T-helper 17 cell (primary cell): Measurements from ENCODE around the gene CASP12. TPM values are rescaled to one million over a fixed set of nuclear protein-coding genes. Genes with fewer than 3 reads are reported as not detected.

Experiments
- ATAC-seq: fragments of 150-1000 bp; cut with Tn5 transposase; 2 replicates; pipeline ENCODE4 v1.10.0; 2021; ENCODE audit warnings: mild to moderate bottlenecking, moderate library complexity
- DNase-seq, 3 donors: peaks; one replicate each; pipeline versions ENCODE4 v3.0.0 to v3.0.0-alpha.2; 2020 to 2021
- H3K9me3 ChIP-seq: one replicate; pipeline ENCODE4 v1.7.0; 2013; ENCODE audit warnings: low read length, mild to moderate bottlenecking; ENCODE audit not compliant: control insufficient read depth, poor library complexity, severe bottlenecking
- H3K27ac Mint-ChIP-seq: one replicate; pipeline ENCODE4 v1.8.0; 2022; ENCODE audit warnings: mild to moderate bottlenecking, moderate library complexity, mixed read lengths
- H3K27me3 Mint-ChIP-seq: one replicate; pipeline ENCODE4 v1.8.0; 2022; ENCODE audit warnings: mixed read lengths
- H3K36me3 Mint-ChIP-seq: one replicate; pipeline ENCODE4 v1.8.0; 2022; ENCODE audit warnings: low read depth, mixed read lengths
- H3K4me1 Mint-ChIP-seq: one replicate; pipeline ENCODE4 v1.8.0; 2022; ENCODE audit warnings: mild to moderate bottlenecking, mixed read lengths
- H3K4me3 Mint-ChIP-seq: one replicate; pipeline ENCODE4 v1.8.0; 2022; ENCODE audit warnings: mild to moderate bottlenecking, moderate library complexity, mixed read lengths
- total RNA-seq, 4 donors: library from RNA in 2 of 4; stranded (reverse) in 2 of 4; gene quantifications; one replicate each; pipeline ENCODE4 v1.2.3 and lab custom pipeline; 2022 to 2026

CASP12 gene
- total RNA-seq, 2 donors from 2014 or later = not detected

DNA sequence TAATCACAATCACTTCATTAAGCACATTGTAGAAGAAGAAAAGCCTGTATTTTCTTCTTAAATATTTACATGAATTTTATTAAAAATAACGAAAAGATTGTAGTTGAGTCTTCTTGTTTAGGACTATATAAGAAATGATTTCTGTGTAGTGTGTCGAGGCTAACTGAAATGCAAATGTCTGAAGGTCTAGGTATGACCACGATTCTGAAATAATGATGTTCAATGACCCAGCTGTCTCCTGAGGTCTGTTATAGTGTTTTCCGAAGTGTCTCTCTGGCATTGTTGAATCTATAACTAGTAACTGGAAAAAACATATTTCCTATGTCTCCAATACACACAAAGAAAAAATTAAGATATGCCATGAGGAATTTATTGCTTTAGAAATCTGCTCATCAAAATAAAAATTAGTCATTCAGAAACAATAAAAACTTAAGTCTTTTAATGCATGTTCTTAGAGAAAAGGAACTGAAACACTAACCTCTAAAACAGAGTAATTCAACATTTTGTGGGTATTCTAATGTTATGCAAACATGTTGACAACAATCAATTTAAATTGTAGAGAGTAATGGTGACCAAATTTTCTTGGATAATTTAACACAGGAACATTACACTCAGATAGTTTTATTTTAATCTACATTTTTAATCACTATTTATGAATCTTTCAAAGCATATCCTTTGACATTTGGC, 55.0 kb downstream of the CASP12 start:
- no peaks in the 10 kb centered on the region for H3K9me3 ChIP-seq
- Mint-ChIP-seq H3K4me3 (no peak overlapping the region), H3K27me3 (no peaks in the 10 kb centered on the region), H3K4me1 (no peaks in the 10 kb centered on the region), H3K36me3 (no peaks in the 10 kb centered on the region), H3K27ac (no peak overlapping the region)
- ATAC-seq (no peak), DNase-seq (no peak)

DNA sequence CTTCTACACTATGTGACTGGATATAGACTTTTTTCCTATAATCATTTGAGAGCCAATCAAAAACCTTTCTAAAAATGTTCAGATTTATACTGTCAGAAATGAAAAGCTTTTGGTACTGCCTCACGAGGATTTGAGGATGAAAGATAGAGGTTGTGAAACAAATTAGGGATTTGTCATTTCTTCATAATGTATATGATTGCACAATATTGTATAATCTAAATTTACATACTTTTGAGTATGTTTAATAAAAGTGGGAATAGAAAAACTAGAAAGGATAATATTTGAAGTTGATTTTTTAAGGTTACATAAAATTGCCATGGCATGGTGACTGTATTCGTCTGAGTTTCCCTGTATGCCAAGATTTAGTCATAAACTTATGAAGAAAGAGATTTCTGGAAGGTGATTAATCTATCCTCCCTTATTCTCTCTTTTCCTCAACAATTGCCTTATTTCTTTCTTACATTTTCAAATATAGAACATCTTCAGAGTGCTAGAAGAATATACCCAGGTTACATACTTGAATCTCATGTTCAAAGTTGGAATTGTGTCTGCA, 56.2 kb downstream of the CASP12 start:
- no peaks in the 10 kb centered on the region for H3K9me3 ChIP-seq
- DNase-seq = no peak
- no peaks in the 10 kb centered on the region for H3K27me3 Mint-ChIP-seq
- no peak for ATAC-seq
- H3K4me3 Mint-ChIP-seq = no peak overlapping the region
- no peaks in the 10 kb centered on the region for H3K4me1 Mint-ChIP-seq
- H3K27ac Mint-ChIP-seq = no peak overlapping the region
- H3K36me3 Mint-ChIP-seq = no peaks in the 10 kb centered on the region

DNA sequence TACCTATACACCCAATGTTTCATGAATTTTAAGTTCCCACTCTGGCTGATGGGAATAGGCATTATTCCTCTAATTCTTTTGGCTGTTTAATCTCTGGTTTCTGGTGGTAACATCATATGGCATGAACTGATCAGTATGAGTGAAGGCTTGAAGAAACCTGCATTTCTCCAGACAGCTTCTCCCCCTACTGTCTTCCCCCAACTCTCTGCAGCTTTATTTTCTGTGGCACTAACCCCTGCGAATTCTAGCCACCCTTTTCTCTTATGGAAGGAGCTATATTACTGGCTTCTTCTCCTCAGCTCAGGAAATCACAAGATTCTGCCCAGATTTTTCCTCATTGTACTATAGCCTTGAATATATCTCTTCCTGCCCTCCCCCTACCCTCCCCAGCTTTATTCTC, 57.1 kb downstream of the CASP12 start:
- Mint-ChIP-seq H3K4me3 (no peak overlapping the region), H3K27me3 (no peaks in the 10 kb centered on the region), H3K36me3 (no peaks in the 10 kb centered on the region), H3K4me1 (no peaks in the 10 kb centered on the region), H3K27ac (no peak overlapping the region)
- ATAC-seq (no peak), DNase-seq (no peak)
- no peaks in the 10 kb centered on the region for H3K9me3 ChIP-seq

DNA sequence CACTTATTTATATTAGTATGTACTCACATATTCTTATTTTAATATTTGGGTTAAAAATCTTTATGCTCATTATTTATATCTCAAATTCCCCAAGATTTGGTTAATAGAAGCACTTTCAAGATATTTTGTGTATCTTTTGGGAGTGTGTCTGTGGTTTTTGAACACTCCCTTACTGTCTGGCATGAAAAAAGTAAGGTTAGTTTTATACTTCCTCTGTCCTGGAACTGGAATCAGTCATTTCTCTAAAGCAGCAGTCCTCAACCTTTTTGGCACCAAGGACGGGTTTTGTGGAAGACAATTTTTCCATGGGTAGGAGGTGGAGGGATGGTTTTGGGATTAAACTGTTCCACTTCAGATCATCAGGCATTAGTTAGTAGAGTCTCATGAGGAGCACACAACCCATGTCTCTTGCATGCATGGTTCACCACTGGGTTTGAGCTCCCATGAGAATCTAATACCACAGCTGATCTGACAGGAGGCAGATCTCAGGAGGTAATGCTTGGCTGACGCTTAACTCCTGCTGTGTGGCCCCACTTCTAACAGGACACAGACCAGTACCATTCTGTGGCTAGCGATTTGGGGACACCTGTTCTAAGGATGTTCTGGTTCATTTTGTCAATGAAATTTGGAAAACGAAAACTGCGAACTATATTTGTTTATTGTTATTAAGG, 60.2 kb downstream of the CASP12 start:
- no peak for ATAC-seq
- H3K4me3 Mint-ChIP-seq = no peak overlapping the region
- no peaks in the 10 kb centered on the region for H3K27me3 Mint-ChIP-seq
- no peaks in the 10 kb centered on the region for H3K9me3 ChIP-seq
- no peak for DNase-seq
- H3K4me1 Mint-ChIP-seq = no peaks in the 10 kb centered on the region
- H3K27ac Mint-ChIP-seq = no peak overlapping the region
- H3K36me3 Mint-ChIP-seq = no peaks in the 10 kb centered on the region

DNA sequence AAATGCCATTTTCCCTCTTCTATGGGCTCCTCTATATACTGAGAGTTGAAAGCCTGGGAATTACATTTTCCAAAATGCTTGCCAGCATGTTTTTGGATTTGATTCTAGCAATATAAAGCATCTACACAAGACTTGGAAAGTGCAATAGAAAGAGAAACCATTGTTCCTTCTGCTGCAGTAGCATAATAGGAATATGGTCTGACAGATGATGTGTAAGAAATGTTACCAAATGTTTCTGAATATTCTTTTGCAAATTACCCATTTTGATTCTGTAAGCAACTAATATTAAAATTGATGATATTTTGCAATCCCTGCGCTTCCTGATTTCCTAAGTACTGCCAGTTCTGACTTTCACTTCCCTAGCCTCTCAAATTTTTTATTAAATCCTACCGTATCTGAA, 61.6 kb downstream of the CASP12 start:
- no peak for ATAC-seq
- Mint-ChIP-seq H3K27me3 (no peaks in the 10 kb centered on the region), H3K4me3 (no peak overlapping the region), H3K27ac (no peak overlapping the region), H3K4me1 (no peaks in the 10 kb centered on the region), H3K36me3 (no peaks in the 10 kb centered on the region)
- DNase-seq = no peak
- no peaks in the 10 kb centered on the region for H3K9me3 ChIP-seq

Other genes with a start within 250 kb of the CASP12 start
- 100 to 1,000 TPM in 1 of 2 donors, 10 to 100 TPM in 1; 97.2 to 102 TPM for gene CASP4, start 70.1 kb upstream of the CASP12 start, total RNA-seq
- gene CASP5, start 124.7 kb upstream of the CASP12 start, total RNA-seq = not detected
- gene CASP1, start 136.7 kb upstream of the CASP12 start, total RNA-seq = 10 to 100 TPM; 52.9 to 66.7 TPM
- 10 to 100 TPM; 49.1 to 55.4 TPM for gene CARD16, start 146.9 kb upstream of the CASP12 start, total RNA-seq
- not detected for gene CARD18, start 241.3 kb upstream of the CASP12 start, total RNA-seq